ENCODE measurements around the gene CCDC154. TPM values are rescaled to one million over a fixed set of nuclear protein-coding genes. Genes with fewer than 3 reads are reported as not detected.

CCDC154 gene
- total RNA-seq, 4 donors from 2014 or later = 0.17 to 0.58 (median 0.42) TPM; not detected in 1

GRCh38 chr16:1401758-1402154, 42.6 kb downstream of the CCDC154 start:
- H3K36me3 ChIP-seq = peaks cover 45 to 94% (median 78%) of the 10 kb centered on the region in 4 donors
- 100% methylated on average over 8 of the region's 13 CpGs for WGBS
- no peak for TF ChIP-seq CTCF (IDR thresholded peaks at IDR 0.05)
- TF ChIP-seq EP300 (IDR thresholded peaks at IDR 0.05) = no peak
- no peak for TF ChIP-seq POLR2A (IDR thresholded peaks at IDR 0.05; ENCODE audit: low read depth)
- no peak for TF ChIP-seq POLR2AphosphoS5 (IDR thresholded peaks at IDR 0.05)

GRCh38 chr16:1401061-1401757, 43.1 kb downstream of the CCDC154 start:
- TF ChIP-seq CTCF (IDR thresholded peaks at IDR 0.05) = no peak
- no peak for TF ChIP-seq POLR2AphosphoS5 (IDR thresholded peaks at IDR 0.05)
- no peak for TF ChIP-seq POLR2A (IDR thresholded peaks at IDR 0.05; ENCODE audit: low read depth)
- TF ChIP-seq EP300 (IDR thresholded peaks at IDR 0.05) = no peak
- H3K36me3 ChIP-seq = peaks cover 44 to 94% (median 79%) of the 10 kb centered on the region in 4 donors
- no peak overlapping the region for H3K27ac ChIP-seq (replicated peaks in 1 of 4)
- no peak overlapping the region for H3K4me3 ChIP-seq
- H3K27me3 ChIP-seq = no peaks in the 10 kb centered on the region
- 89% methylated on average over 18 of the region's 29 CpGs for WGBS
- peaks cover 0 to 4% (median 0%) of the 10 kb centered on the region in 4 donors for H3K4me1 ChIP-seq
- no peak for DNase-seq (ENCODE audit: extremely low spot score)
- intact Hi-C loops (cut with DNase I) = loop anchor here (10.0 kb wide), 1 partner anchor 304 kb away; the partner anchor contains the start of gene MAPK8IP3
- no peaks in the 10 kb centered on the region for H3K9me3 ChIP-seq

More at GRCh38 chr16:1401758-1402154, 42.6 kb downstream of the CCDC154 start:
- Histone ChIP-seq H3K9me3 (no peaks in the 10 kb centered on the region), H3K4me1 (peaks cover 0 to 4% (median 1%) of the 10 kb centered on the region in 4 donors), H3K27me3 (no peaks in the 10 kb centered on the region), H3K27ac (replicated peaks in 1 of 4) (no peak overlapping the region), H3K4me3 (no peak overlapping the region)
- intact Hi-C loops (cut with DNase I) = loop anchor here (10.0 kb wide), 1 partner anchor 303 kb away; the partner anchor contains the start of gene MAPK8IP3
- no peak for DNase-seq (ENCODE audit: extremely low spot score)

GRCh38 chr16:1398826-1399581, 45.4 kb downstream of the CCDC154 start:
- H3K4me3 ChIP-seq = no peak overlapping the region
- WGBS = 88% methylated on average over 12 of the region's 38 CpGs
- intact Hi-C loops (cut with DNase I) = no loop called here
- H3K9me3 ChIP-seq = no peaks in the 10 kb centered on the region
- DNase-seq (ENCODE audit: extremely low spot score) = no peak
- H3K27me3 ChIP-seq = no peaks in the 10 kb centered on the region
- peaks cover 50 to 98% (median 92%) of the 10 kb centered on the region in 4 donors for H3K36me3 ChIP-seq
- no peak overlapping the region for H3K27ac ChIP-seq (replicated peaks in 1 of 4)
- H3K4me1 ChIP-seq = peaks cover 0 to under 1% (median 0%) of the 10 kb centered on the region in 4 donors
- TF ChIP-seq POLR2AphosphoS5 (IDR thresholded peaks at IDR 0.05) = no peak
- TF ChIP-seq CTCF (IDR thresholded peaks at IDR 0.05) = no peak
- TF ChIP-seq EP300 (IDR thresholded peaks at IDR 0.05) = no peak
- no peak for TF ChIP-seq POLR2A (IDR thresholded peaks at IDR 0.05; ENCODE audit: low read depth)

- no peak overlapping the region for H3K4me3 ChIP-seq
- intact Hi-C loops (cut with DNase I) = no loop called here
- TF ChIP-seq CTCF (IDR thresholded peaks at IDR 0.05) = no peak
- no peak for TF ChIP-seq POLR2AphosphoS5 (IDR thresholded peaks at IDR 0.05)
- TF ChIP-seq POLR2A (IDR thresholded peaks at IDR 0.05; ENCODE audit: low read depth) = no peak
- TF ChIP-seq EP300 (IDR thresholded peaks at IDR 0.05) = no peak
- H3K9me3 ChIP-seq = no peaks in the 10 kb centered on the region
- H3K4me1 ChIP-seq = no peaks in the 10 kb centered on the region
- no peak overlapping the region for H3K27ac ChIP-seq (replicated peaks in 1 of 4)
- H3K36me3 ChIP-seq = peaks cover 57 to 98% (median 93%) of the 10 kb centered on the region in 4 donors
- no peaks in the 10 kb centered on the region for H3K27me3 ChIP-seq
- WGBS = 93% methylated on average over 9 of the region's 9 CpGs
- no peak for DNase-seq (ENCODE audit: extremely low spot score)
These were observed 46.0 kb downstream of the CCDC154 start for GRCh38 chr16:1398351-1398750.

Data from esophagus muscularis mucosa (tissue), 4 donors.